Esophagus squamous epithelium (tissue), 5 donors: ENCODE data around the gene VEPH1. TPM values are rescaled to one million over a fixed set of nuclear protein-coding genes. Genes with fewer than 3 reads are reported as not detected.

ENCODE experiments used
- DNase-seq: peaks from one replicate; lab custom pipeline; 2025; lab: John Stamatoyannopoulos, UW
- H3K27ac ChIP-seq, 4 donors: fragments of 200-600 bp; sonication (generic); one replicate each; pipeline ENCODE4 v1.5.1; 2016 to 2019; ENCODE audit warnings: mild to moderate bottlenecking in 1 of 4
- H3K27me3 ChIP-seq, 4 donors: fragments of 200-600 bp; sonication (generic); 1 replicate in 3 of 4; 2 replicates in 1 of 4; pipeline versions ENCODE4 v1.5.1 to v1.6.0; 2017 to 2021; ENCODE audit warnings: antibody characterized with exemption in 1 of 4
- H3K36me3 ChIP-seq, 3 donors: fragments of 200-600 bp; sonication (generic); one replicate each; pipeline ENCODE4 v1.5.1; 2016 to 2019
- H3K4me1 ChIP-seq, 3 donors: fragments of 200-600 bp; sonication (generic); one replicate each; pipeline ENCODE4 v1.5.1; 2017 to 2019
- H3K4me3 ChIP-seq, 4 donors: fragments of 200-600 bp; sonication (generic); 1 replicate in 3 of 4; 2 replicates in 1 of 4; pipeline ENCODE4 v1.5.1; 2016 to 2019; ENCODE audit warnings: mild to moderate bottlenecking in 2 of 4, moderate library complexity in 1 of 4
- H3K9me3 ChIP-seq, 3 donors: fragments of 200-600 bp; sonication (generic); one replicate each; pipeline ENCODE4 v1.5.1; 2016 to 2019
- CTCF ChIP-seq, 6 experiments: fragments of 450-650 bp in 4 of 6; fragments of 200-600 bp in 2 of 6; sonication (generic) in 2 of 6; IDR thresholded peaks; one replicate each; pipeline ENCODE4 v1.5.1; 2016 to 2019; ENCODE audit warnings: antibody characterized with exemption in 6 of 6, mild to moderate bottlenecking in 4 of 6, moderate library complexity in 4 of 6
- POLR2A ChIP-seq, 4 donors: fragments of 450-650 bp; IDR thresholded peaks; one replicate each; pipeline ENCODE4 v1.6.1; 2017; ENCODE audit warnings: antibody characterized with exemption in 4 of 4, mild to moderate bottlenecking in 4 of 4, moderate library complexity in 3 of 4
- WGBS, 2 donors: methylation state at CpG; one replicate each; pipeline ENCODE4 v1.1.5; 2018; 5-methylcytosine and 5-hydroxymethylcytosine counted together
- intact Hi-C: fragments of 100-400 bp; cut with DNase I; formaldehyde crosslinking; loops from one replicate; pipeline ENCODE4 v1.15.0; 2022
- total RNA-seq, 4 donors: library from RNA; depleted of rRNA; stranded (reverse); fragments of >200 nt; gene quantifications; one replicate each; pipeline ENCODE4 v1.1.0, GENCODE V29; 2016
- donor health status: DM: yes; HTN: yes; CAD: no.

The VEPH1 gene
- total RNA-seq, 4 donors from 2014 or later: not detected

GRCh38 chr3:157274644-157275137 is 228.5 kb downstream of the VEPH1 start:
- intact Hi-C loops: no loop called here
- no peak overlapping the region for H3K27ac ChIP-seq
- WGBS, 2 donors: 36 to 39% methylated on average over 2 of the region's 2 CpGs
- no peak overlapping the region for H3K4me3 ChIP-seq
- H3K4me1 ChIP-seq: no peaks in the 10 kb centered on the region
- no peaks in the 10 kb centered on the region for H3K27me3 ChIP-seq
- H3K36me3 ChIP-seq: no peaks in the 10 kb centered on the region
- TF ChIP-seq POLR2A (IDR thresholded peaks at IDR 0.05): no peak
- no peak for TF ChIP-seq CTCF (IDR thresholded peaks at IDR 0.05)
- no peaks in the 10 kb centered on the region for H3K9me3 ChIP-seq
- DNase-seq: no peak

GRCh38 chr3:157271283-157271882 is 231.8 kb downstream of the VEPH1 start:
- TF ChIP-seq POLR2A (IDR thresholded peaks at IDR 0.05) (no peak), CTCF (IDR thresholded peaks at IDR 0.05) (no peak)
- no peak overlapping the region for H3K27ac ChIP-seq
- H3K4me1 ChIP-seq: no peaks in the 10 kb centered on the region
- H3K4me3 ChIP-seq: no peak overlapping the region
- WGBS, 2 donors: 77 to 83% methylated on average over 8 of the region's 8 CpGs
- intact Hi-C loops: no loop called here
- H3K9me3 ChIP-seq: no peaks in the 10 kb centered on the region
- no peaks in the 10 kb centered on the region for H3K27me3 ChIP-seq
- no peaks in the 10 kb centered on the region for H3K36me3 ChIP-seq
- DNase-seq: no peak

GRCh38 chr3:157268026-157268425 is 235.2 kb downstream of the VEPH1 start:
- Histone ChIP-seq H3K36me3 (no peaks in the 10 kb centered on the region), H3K4me3 (no peak overlapping the region), H3K9me3 (no peaks in the 10 kb centered on the region), H3K4me1 (no peaks in the 10 kb centered on the region), H3K27ac (no peak overlapping the region), H3K27me3 (no peaks in the 10 kb centered on the region)
- no peak for DNase-seq
- intact Hi-C loops: no loop called here
- TF ChIP-seq POLR2A (IDR thresholded peaks at IDR 0.05): no peak
- no peak for TF ChIP-seq CTCF (IDR thresholded peaks at IDR 0.05)
- 61 to 75% methylated on average over 2 of the region's 2 CpGs for WGBS, 2 donors

- Histone ChIP-seq H3K27ac (no peak overlapping the region), H3K27me3 (no peaks in the 10 kb centered on the region), H3K36me3 (no peaks in the 10 kb centered on the region), H3K4me3 (no peak overlapping the region), H3K4me1 (no peaks in the 10 kb centered on the region), H3K9me3 (no peaks in the 10 kb centered on the region)
- no peak for TF ChIP-seq POLR2A (IDR thresholded peaks at IDR 0.05)
- no peak for TF ChIP-seq CTCF (IDR thresholded peaks at IDR 0.05)
- intact Hi-C loops: no loop called here
- 84 to 100% methylated on average over 1 of the region's 1 CpG for WGBS, 2 donors
- no peak for DNase-seq
These were observed 237.3 kb downstream of the VEPH1 start for GRCh38 chr3:157265931-157266330.

GRCh38 chr3:157263027-157263426 is 240.2 kb downstream of the VEPH1 start:
- Histone ChIP-seq H3K4me3 (no peak overlapping the region), H3K36me3 (no peaks in the 10 kb centered on the region), H3K4me1 (no peaks in the 10 kb centered on the region), H3K27me3 (no peaks in the 10 kb centered on the region), H3K9me3 (no peaks in the 10 kb centered on the region), H3K27ac (no peak overlapping the region)
- WGBS, 2 donors: 60 to 61% methylated on average over 1 of the region's 1 CpG
- TF ChIP-seq CTCF (IDR thresholded peaks at IDR 0.05): no peak
- TF ChIP-seq POLR2A (IDR thresholded peaks at IDR 0.05): no peak
- no peak for DNase-seq
- intact Hi-C loops: no loop called here
